ENCODE results near the gene CCDC91. TPM values are rescaled to one million over a fixed set of nuclear protein-coding genes. Genes with fewer than 3 reads are reported as not detected.
"Not testable (repeated sequence)": the region's sequence is repeated elsewhere in the genome, so short reads cannot be mapped to it uniquely, and the experiment has no call there.

Gene CCDC91
- total and polyA plus RNA-seq, 4 donors: 19.8 to 30.1 (median 28.7) TPM

GRCh38 chr12:28351414-28351813 is 161.2 kb downstream of the CCDC91 start:
- H3K4me1 ChIP-seq (ENCODE audit: control insufficient read depth in 1 of 2, insufficient read depth in 2 of 2, low read length in 2 of 2): no peaks in the 10 kb centered on the region
- no peaks in the 10 kb centered on the region for H3K9me3 ChIP-seq (ENCODE audit: control insufficient read depth, low read length)
- DNase-seq: peak in 1 of 2 donors; percentile 51
- peaks cover 0 to 1% of the 10 kb centered on the region in 2 donors for H3K27me3 ChIP-seq (ENCODE audit: control insufficient read depth in 1 of 2, insufficient read depth in 2 of 2, low read length in 1 of 2)
- no peak for ATAC-seq (ENCODE audit: low FRiP score)
- no peak overlapping the region for H3K27ac ChIP-seq (ENCODE audit: low read depth in 1 of 2, low read length in 2 of 2)
- H3K36me3 ChIP-seq (ENCODE audit: control insufficient read depth in 1 of 2, insufficient read depth in 2 of 2, low read length in 1 of 2): peaks cover 2 to 6% of the 10 kb centered on the region in 2 donors
- intact Hi-C loops (cut with DNase I): no loop called here
- no peak overlapping the region for H3K4me3 ChIP-seq (ENCODE audit: low read length in 2 of 2)
- 95 to 98% methylated on average over 2 of the region's 2 CpGs for WGBS, 2 donors

DNA sequence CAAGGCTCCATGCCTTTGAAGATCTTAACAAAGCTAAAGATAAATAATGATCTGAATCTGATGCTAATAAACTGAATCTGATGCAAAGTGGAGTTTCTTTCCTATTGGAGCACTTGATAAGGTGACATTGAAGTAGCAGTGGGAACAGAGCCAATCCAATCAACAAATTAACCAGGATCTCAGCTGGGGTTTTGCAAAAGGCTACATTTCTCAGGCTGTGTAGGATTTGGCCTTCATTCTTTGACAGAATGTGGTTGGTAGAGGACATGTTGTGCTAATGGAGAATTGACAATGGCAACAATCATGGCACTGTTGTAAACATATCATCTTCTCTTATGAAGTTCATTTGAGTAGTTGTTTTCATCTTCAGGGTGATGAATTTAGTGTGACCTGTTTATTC is 164.9 kb downstream of the CCDC91 start:
- Histone ChIP-seq H3K36me3 (ENCODE audit: control insufficient read depth in 1 of 2, insufficient read depth in 2 of 2, low read length in 1 of 2) (peaks cover 2 to 6% of the 10 kb centered on the region in 2 donors), H3K4me3 (ENCODE audit: low read length in 2 of 2) (no peak overlapping the region), H3K27ac (ENCODE audit: low read depth in 1 of 2, low read length in 2 of 2) (no peak overlapping the region), H3K9me3 (ENCODE audit: control insufficient read depth, low read length) (no peaks in the 10 kb centered on the region), H3K4me1 (ENCODE audit: control insufficient read depth in 1 of 2, insufficient read depth in 2 of 2, low read length in 2 of 2) (no peaks in the 10 kb centered on the region), H3K27me3 (ENCODE audit: control insufficient read depth in 1 of 2, insufficient read depth in 2 of 2, low read length in 1 of 2) (peaks cover 0 to 1% of the 10 kb centered on the region in 2 donors)
- intact Hi-C loops (cut with DNase I): no loop called here
- ATAC-seq (ENCODE audit: low FRiP score): no peak
- no peak for DNase-seq

- Histone ChIP-seq H3K36me3 (ENCODE audit: control insufficient read depth in 1 of 2, insufficient read depth in 2 of 2, low read length in 1 of 2) (no peaks in the 10 kb centered on the region), H3K27ac (ENCODE audit: low read depth in 1 of 2, low read length in 2 of 2) (no peak overlapping the region), H3K9me3 (ENCODE audit: control insufficient read depth, low read length) (no peaks in the 10 kb centered on the region), H3K4me3 (ENCODE audit: low read length in 2 of 2) (no peak overlapping the region), H3K27me3 (ENCODE audit: control insufficient read depth in 1 of 2, insufficient read depth in 2 of 2, low read length in 1 of 2) (no peaks in the 10 kb centered on the region), H3K4me1 (ENCODE audit: control insufficient read depth in 1 of 2, insufficient read depth in 2 of 2, low read length in 2 of 2) (no peaks in the 10 kb centered on the region)
- no peak for ATAC-seq (ENCODE audit: low FRiP score)
- 75 to 79% methylated on average over 2 of the region's 2 CpGs for WGBS, 2 donors
- intact Hi-C loops (cut with DNase I): no loop called here
- DNase-seq: no peak
Observed at GRCh38 chr12:28360253-28360652, 170.0 kb downstream of the CCDC91 start.

DNA sequence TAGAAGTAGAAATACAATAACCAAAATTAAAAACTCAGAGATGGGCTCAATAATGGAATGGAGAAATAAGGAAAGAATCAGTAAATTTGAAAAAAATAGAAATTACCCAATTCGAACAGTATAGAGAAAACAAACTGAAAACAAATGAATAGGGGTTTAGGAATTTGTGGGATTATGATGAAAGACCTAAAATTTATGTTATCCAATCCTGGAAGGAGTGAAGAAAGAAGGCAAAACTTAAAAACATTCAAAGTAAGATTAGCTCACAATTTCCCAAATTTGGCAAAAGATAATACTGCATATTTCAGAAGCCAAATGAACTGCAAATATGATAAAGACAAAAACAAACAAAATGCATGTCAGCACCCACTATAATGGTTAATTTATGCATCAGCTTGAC is 177.1 kb downstream of the CCDC91 start:
- Histone ChIP-seq H3K36me3 (ENCODE audit: control insufficient read depth in 1 of 2, insufficient read depth in 2 of 2, low read length in 1 of 2) (peaks cover 0 to 4% of the 10 kb centered on the region in 2 donors), H3K4me3 (ENCODE audit: low read length in 2 of 2) (no peak overlapping the region), H3K9me3 (ENCODE audit: control insufficient read depth, low read length) (peaks cover 5% of the 10 kb centered on the region), H3K27me3 (ENCODE audit: control insufficient read depth in 1 of 2, insufficient read depth in 2 of 2, low read length in 1 of 2) (no peaks in the 10 kb centered on the region), H3K27ac (ENCODE audit: low read depth in 1 of 2, low read length in 2 of 2) (no peak overlapping the region), H3K4me1 (ENCODE audit: control insufficient read depth in 1 of 2, insufficient read depth in 2 of 2, low read length in 2 of 2) (no peaks in the 10 kb centered on the region)
- DNase-seq (no peak), ATAC-seq (ENCODE audit: low FRiP score) (no peak)
- 79 to 89% methylated on average over 1 of the region's 1 CpG for WGBS, 2 donors
- intact Hi-C loops (cut with DNase I): no loop called here

- Histone ChIP-seq H3K9me3 (ENCODE audit: control insufficient read depth, low read length) (peaks cover 5% of the 10 kb centered on the region), H3K4me1 (ENCODE audit: control insufficient read depth in 1 of 2, insufficient read depth in 2 of 2, low read length in 2 of 2) (no peaks in the 10 kb centered on the region), H3K4me3 (ENCODE audit: low read length in 2 of 2) (no peak overlapping the region), H3K27ac (ENCODE audit: low read depth in 1 of 2, low read length in 2 of 2) (no peak overlapping the region), H3K36me3 (ENCODE audit: control insufficient read depth in 1 of 2, insufficient read depth in 2 of 2, low read length in 1 of 2) (peaks cover 0 to 4% of the 10 kb centered on the region in 2 donors), H3K27me3 (ENCODE audit: control insufficient read depth in 1 of 2, insufficient read depth in 2 of 2, low read length in 1 of 2) (no peaks in the 10 kb centered on the region)
- ATAC-seq (ENCODE audit: low FRiP score) (no peak), DNase-seq (no peak)
- 97 to 98% methylated on average over 2 of the region's 2 CpGs for WGBS, 2 donors
- intact Hi-C loops (cut with DNase I): no loop called here
Observed at GRCh38 chr12:28367993-28368392, 177.7 kb downstream of the CCDC91 start.

DNA sequence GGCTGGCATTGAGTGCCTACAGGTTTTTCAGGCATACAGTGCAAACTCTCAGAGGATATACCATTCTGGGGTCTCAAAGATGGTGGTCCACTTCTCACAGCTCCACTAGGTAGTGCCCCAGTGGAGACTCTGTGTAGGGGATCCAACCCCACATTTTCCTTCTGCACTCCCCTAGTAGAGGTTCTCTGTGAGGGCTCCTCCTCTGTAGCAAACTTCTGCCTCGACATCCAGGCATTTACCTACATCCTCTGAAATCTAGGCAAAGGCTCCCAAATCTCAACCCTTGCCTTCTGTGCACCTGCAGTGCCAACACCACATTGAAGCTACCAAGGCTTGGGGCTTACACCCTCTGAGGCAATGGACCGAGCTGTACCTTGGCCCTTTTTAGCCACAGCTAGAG is 179.2 kb downstream of the CCDC91 start:
- intact Hi-C loops (cut with DNase I): no loop called here
- no peak for DNase-seq
- ATAC-seq (ENCODE audit: low FRiP score): no peak
- 95 to 98% methylated on average over 2 of the region's 2 CpGs for WGBS, 2 donors
- Histone ChIP-seq H3K27me3 (ENCODE audit: control insufficient read depth in 1 of 2, insufficient read depth in 2 of 2, low read length in 1 of 2) (no peaks in the 10 kb centered on the region), H3K4me1 (ENCODE audit: control insufficient read depth in 1 of 2, insufficient read depth in 2 of 2, low read length in 2 of 2) (no peaks in the 10 kb centered on the region), H3K36me3 (ENCODE audit: control insufficient read depth in 1 of 2, insufficient read depth in 2 of 2, low read length in 1 of 2) (peaks cover 0 to 4% of the 10 kb centered on the region in 2 donors), H3K4me3 (ENCODE audit: low read length in 2 of 2) (no peak overlapping the region), H3K27ac (ENCODE audit: low read depth in 1 of 2, low read length in 2 of 2) (no peak overlapping the region), H3K9me3 (ENCODE audit: control insufficient read depth, low read length) (peaks cover 5% of the 10 kb centered on the region)

DNA sequence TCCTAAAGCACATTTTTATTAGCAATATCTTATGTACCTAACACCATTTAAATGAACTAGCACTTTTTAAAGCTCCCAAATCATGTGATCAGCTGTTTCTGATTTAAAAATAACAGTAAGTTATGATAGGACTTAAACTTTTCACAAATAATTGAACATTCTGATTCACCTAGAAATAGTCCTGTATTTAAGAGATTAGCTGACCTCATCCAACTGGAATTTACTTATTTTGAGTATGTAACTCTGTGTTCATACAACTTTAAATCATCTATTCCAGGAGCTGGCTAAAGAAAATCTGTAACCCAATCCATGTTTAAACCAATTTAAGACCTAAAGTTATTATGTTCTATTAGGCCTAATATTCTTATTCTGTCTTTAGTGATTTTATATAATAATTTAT is 184.3 kb downstream of the CCDC91 start:
- Histone ChIP-seq H3K27me3 (ENCODE audit: control insufficient read depth in 1 of 2, insufficient read depth in 2 of 2, low read length in 1 of 2) (no peaks in the 10 kb centered on the region), H3K27ac (ENCODE audit: low read depth in 1 of 2, low read length in 2 of 2) (no peak overlapping the region), H3K4me3 (ENCODE audit: low read length in 2 of 2) (no peak overlapping the region), H3K4me1 (ENCODE audit: control insufficient read depth in 1 of 2, insufficient read depth in 2 of 2, low read length in 2 of 2) (no peaks in the 10 kb centered on the region), H3K9me3 (ENCODE audit: control insufficient read depth, low read length) (peaks cover 3% of the 10 kb centered on the region), H3K36me3 (ENCODE audit: control insufficient read depth in 1 of 2, insufficient read depth in 2 of 2, low read length in 1 of 2) (peaks cover 0 to 2% of the 10 kb centered on the region in 2 donors)
- intact Hi-C loops (cut with DNase I): no loop called here
- no peak for ATAC-seq (ENCODE audit: low FRiP score)
- DNase-seq: no peak

DNA sequence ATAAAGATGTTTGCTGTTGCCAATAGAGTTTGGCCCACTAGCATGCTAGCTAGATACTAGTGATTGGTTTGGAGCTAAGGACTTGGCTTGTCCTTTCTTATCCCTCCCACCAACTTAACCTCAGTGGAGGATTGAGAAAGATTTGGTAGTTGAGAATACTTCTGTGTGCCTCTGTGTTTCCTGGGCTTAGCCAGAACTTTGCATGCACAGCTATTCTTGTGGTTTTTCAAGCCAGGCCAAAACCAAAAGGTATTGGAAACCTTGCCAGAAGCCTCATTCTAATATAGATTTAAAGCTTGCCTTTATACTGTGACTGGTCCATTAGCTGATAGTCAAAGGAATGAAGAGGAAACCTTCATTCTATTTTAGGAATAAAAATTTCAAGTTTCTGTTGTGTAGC is 188.5 kb downstream of the CCDC91 start:
- no peak for DNase-seq
- H3K9me3 ChIP-seq (ENCODE audit: control insufficient read depth, low read length): no peaks in the 10 kb centered on the region
- H3K4me3 ChIP-seq (ENCODE audit: low read length in 2 of 2): no peak overlapping the region
- ATAC-seq (ENCODE audit: low FRiP score): no peak
- H3K27me3 ChIP-seq (ENCODE audit: control insufficient read depth in 1 of 2, insufficient read depth in 2 of 2, low read length in 1 of 2): no peaks in the 10 kb centered on the region
- no peaks in the 10 kb centered on the region for H3K4me1 ChIP-seq (ENCODE audit: control insufficient read depth in 1 of 2, insufficient read depth in 2 of 2, low read length in 2 of 2)
- intact Hi-C loops (cut with DNase I): no loop called here
- no peak overlapping the region for H3K27ac ChIP-seq (ENCODE audit: low read depth in 1 of 2, low read length in 2 of 2)
- H3K36me3 ChIP-seq (ENCODE audit: control insufficient read depth in 1 of 2, insufficient read depth in 2 of 2, low read length in 1 of 2): no peaks in the 10 kb centered on the region

GRCh38 chr12:28379779-28380178 is 189.5 kb downstream of the CCDC91 start:
- H3K4me1 ChIP-seq (ENCODE audit: control insufficient read depth in 1 of 2, insufficient read depth in 2 of 2, low read length in 2 of 2); H3K36me3 ChIP-seq (ENCODE audit: control insufficient read depth in 1 of 2, insufficient read depth in 2 of 2, low read length in 1 of 2); H3K9me3 ChIP-seq (ENCODE audit: control insufficient read depth, low read length); H3K27me3 ChIP-seq (ENCODE audit: control insufficient read depth in 1 of 2, insufficient read depth in 2 of 2, low read length in 1 of 2); ATAC-seq (ENCODE audit: low FRiP score); DNase-seq; intact Hi-C loops (cut with DNase I); H3K4me3 ChIP-seq (ENCODE audit: low read length in 2 of 2); H3K27ac ChIP-seq (ENCODE audit: low read depth in 1 of 2, low read length in 2 of 2): not testable (repeated sequence)
- 68 to 75% methylated on average over 3 of the region's 3 CpGs for WGBS, 2 donors
